T47D (cell line): ENCODE data around the gene ZNF490.

ENCODE experiments used
- DNase-seq, 2 experiments: peaks; one replicate each; pipeline versions ENCODE4 v3.0.0 to v3.0.0-alpha.2; 2011 to 2012; ENCODE audit warnings: low read depth in 1 of 2, low spot score in 1 of 2
- JUND ChIP-seq: IDR thresholded peaks from 2 replicates; pipeline ENCODE4 v1.6.1; 2012; ENCODE audit warnings: low read depth
- in situ Hi-C: cut with HindIII; loops from 2 replicates; pipeline ENCODE4 v1.10.0; 2016; ENCODE audit warnings: low sequenced_read_pairs, low pct_unique_long_range_greater_than_20kb

The ZNF490 gene

GRCh38 chr19:12546068-12546467 lies 64.5 kb downstream of the ZNF490 start:
- no peak for DNase-seq
- in situ Hi-C loops = no loop called here
- no peak for TF ChIP-seq JUND

GRCh38 chr19:12545267-12545666 lies 65.3 kb downstream of the ZNF490 start:
- TF ChIP-seq JUND = no peak
- in situ Hi-C loops = no loop called here
- peak in 1 of 2 experiments; percentile 41 for DNase-seq

- no peak for TF ChIP-seq JUND
- no peak for DNase-seq
- in situ Hi-C loops = no loop called here
Observed at GRCh38 chr19:12544401-12544876, 66.2 kb downstream of the ZNF490 start.

GRCh38 chr19:12543855-12544254 lies 66.8 kb downstream of the ZNF490 start:
- TF ChIP-seq JUND = no peak
- DNase-seq = no peak
- in situ Hi-C loops = no loop called here
